Measurements from ENCODE around the gene ZFR.
"Not testable (repeated sequence)": the region's sequence is repeated elsewhere in the genome, so short reads cannot be mapped to it uniquely, and the experiment has no call there.

DNA sequence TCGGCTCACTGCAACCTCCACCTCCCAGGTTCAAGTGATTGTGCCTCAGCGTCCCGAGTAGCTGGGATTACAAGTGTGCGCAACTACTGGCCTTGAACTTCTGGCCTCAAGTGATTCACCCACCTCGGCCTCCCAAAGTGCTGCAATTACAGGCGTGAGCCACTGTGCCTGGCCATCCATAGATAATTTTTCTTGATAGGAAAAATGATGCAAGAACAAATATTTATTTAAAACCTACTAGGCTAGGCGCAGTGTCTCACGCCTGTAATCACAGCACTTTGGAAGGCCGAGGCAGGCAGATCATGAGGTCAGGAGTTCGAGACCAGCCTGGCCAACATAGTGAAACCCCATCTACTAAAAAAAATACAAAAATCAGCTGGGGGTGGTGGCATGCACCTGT is 45.8 kb downstream of the ZFR start:
- TF ChIP-seq, protein P1, sequence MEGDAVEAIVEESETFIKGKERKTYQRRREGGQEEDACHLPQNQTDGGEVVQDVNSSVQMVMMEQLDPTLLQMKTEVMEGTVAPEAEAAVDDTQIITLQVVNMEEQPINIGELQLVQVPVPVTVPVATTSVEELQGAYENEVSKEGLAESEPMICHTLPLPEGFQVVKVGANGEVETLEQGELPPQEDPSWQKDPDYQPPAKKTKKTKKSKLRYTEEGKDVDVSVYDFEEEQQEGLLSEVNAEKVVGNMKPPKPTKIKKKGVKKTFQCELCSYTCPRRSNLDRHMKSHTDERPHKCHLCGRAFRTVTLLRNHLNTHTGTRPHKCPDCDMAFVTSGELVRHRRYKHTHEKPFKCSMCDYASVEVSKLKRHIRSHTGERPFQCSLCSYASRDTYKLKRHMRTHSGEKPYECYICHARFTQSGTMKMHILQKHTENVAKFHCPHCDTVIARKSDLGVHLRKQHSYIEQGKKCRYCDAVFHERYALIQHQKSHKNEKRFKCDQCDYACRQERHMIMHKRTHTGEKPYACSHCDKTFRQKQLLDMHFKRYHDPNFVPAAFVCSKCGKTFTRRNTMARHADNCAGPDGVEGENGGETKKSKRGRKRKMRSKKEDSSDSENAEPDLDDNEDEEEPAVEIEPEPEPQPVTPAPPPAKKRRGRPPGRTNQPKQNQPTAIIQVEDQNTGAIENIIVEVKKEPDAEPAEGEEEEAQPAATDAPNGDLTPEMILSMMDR (IDR thresholded peaks at IDR 0.05), result not testable (repeated sequence)
- TF ChIP-seq POLR2A, EP300 (IDR thresholded peaks at IDR 0.05): not testable (repeated sequence)

Measured in ovary (tissue), 3 donors.